Mammary epithelial cell (primary cell): Measurements from ENCODE around the gene PTN.

Experiments used
- EZH2 ChIP-seq: IDR thresholded peaks from 2 replicates; pipeline ENCODE4 v1.6.1; 2012; ENCODE audit warnings: low read length, inconsistent platforms, borderline replicate concordance
- TF ChIP-seq, protein P1 (sequence below), 2 donors: IDR thresholded peaks in 1 of 2; conservative IDR thresholded peaks in 1 of 2; 2 replicates each; pipeline ENCODE4 v1.5.1; 2011 to 2012; ENCODE audit warnings: inconsistent platforms in 2 of 2, low read length in 2 of 2, mild to moderate bottlenecking in 2 of 2, control low read depth in 1 of 2, low read depth in 1 of 2; ENCODE audit not compliant: insufficient read depth in 1 of 2; ENCODE audit errors: extremely low read depth in 1 of 2

GRCh38 chr7:137324796-137325696, 18.5 kb downstream of the PTN start:
- TF ChIP-seq, protein P1, sequence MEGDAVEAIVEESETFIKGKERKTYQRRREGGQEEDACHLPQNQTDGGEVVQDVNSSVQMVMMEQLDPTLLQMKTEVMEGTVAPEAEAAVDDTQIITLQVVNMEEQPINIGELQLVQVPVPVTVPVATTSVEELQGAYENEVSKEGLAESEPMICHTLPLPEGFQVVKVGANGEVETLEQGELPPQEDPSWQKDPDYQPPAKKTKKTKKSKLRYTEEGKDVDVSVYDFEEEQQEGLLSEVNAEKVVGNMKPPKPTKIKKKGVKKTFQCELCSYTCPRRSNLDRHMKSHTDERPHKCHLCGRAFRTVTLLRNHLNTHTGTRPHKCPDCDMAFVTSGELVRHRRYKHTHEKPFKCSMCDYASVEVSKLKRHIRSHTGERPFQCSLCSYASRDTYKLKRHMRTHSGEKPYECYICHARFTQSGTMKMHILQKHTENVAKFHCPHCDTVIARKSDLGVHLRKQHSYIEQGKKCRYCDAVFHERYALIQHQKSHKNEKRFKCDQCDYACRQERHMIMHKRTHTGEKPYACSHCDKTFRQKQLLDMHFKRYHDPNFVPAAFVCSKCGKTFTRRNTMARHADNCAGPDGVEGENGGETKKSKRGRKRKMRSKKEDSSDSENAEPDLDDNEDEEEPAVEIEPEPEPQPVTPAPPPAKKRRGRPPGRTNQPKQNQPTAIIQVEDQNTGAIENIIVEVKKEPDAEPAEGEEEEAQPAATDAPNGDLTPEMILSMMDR (conservative IDR thresholded peaks at IDR 0.05 in 1 of 2, IDR thresholded peaks at IDR 0.05 in 1 of 2; ENCODE audit: extremely low read depth in 1 of 2, insufficient read depth in 1 of 2, low read depth in 1 of 2, low read length in 2 of 2), result no peak
- TF ChIP-seq EZH2, result no peak
